ENCODE measurements around the gene PAXX. TPM values are rescaled to one million over a fixed set of nuclear protein-coding genes. Genes with fewer than 3 reads are reported as not detected.

Gene PAXX
- total and polyA plus RNA-seq, 9 donors, result 1.1 to 48.9 (median 37.5) TPM

DNA sequence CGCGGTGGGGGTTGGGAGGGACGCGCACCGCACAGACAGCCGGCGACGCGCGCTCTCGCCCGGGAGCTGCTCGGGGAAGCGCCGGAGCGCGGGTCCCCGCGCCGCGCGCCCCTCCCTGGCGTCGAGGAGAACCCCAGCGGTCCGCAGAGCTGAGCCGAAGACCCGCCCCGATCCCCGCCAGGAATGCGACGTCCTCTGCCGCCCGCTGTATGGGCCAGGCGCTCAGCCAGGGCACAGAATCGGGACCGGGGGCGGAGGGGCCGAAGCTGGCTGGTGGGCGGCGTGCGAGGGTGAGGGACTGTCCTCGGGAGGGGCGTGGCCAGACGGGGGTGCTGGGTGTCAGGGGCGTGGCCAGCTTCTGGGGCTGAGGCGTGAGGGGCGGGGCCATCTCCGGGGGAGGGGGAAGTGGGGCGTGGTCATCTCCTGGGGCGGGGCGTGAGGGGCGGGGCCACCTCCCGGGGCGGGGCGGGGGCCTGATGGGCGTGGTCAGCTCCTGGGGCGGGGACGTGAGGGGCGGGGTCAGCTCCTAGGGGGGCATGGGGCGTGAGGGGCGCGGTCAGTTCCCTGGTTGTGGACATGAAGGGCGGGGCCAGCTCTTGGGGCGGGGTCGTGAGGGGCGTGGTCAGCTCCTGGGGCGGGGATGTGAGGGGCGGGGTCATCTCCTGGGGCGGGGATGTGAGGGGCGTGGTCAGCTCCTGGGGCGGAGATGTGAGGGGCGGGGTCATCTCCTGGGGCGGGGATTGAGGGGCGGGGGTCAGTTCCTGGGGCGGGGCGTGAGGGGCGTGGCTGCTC lies 14.0 kb upstream of the PAXX start:
- intact Hi-C loops (cut with DNase I), result no loop called here
- Histone ChIP-seq H3K27me3 (no peaks in the 10 kb centered on the region), H3K4me1 (ENCODE audit: insufficient read depth) (peaks cover 6% of the 10 kb centered on the region), H3K9me3 (no peaks in the 10 kb centered on the region), H3K36me3 (no peaks in the 10 kb centered on the region), H3K4me3 (peak overlapping the region; percentile 34), H3K27ac (no peak overlapping the region)
- WGBS, 3 donors, result 1 to 2% (median 1%) methylated on average over 16 to 78 of the region's 78 CpGs
- TF ChIP-seq POLR2A (IDR thresholded peaks at IDR 0.05) (no peak), EP300 (IDR thresholded peaks at IDR 0.05) (no peak)
- TF ChIP-seq, protein P1, sequence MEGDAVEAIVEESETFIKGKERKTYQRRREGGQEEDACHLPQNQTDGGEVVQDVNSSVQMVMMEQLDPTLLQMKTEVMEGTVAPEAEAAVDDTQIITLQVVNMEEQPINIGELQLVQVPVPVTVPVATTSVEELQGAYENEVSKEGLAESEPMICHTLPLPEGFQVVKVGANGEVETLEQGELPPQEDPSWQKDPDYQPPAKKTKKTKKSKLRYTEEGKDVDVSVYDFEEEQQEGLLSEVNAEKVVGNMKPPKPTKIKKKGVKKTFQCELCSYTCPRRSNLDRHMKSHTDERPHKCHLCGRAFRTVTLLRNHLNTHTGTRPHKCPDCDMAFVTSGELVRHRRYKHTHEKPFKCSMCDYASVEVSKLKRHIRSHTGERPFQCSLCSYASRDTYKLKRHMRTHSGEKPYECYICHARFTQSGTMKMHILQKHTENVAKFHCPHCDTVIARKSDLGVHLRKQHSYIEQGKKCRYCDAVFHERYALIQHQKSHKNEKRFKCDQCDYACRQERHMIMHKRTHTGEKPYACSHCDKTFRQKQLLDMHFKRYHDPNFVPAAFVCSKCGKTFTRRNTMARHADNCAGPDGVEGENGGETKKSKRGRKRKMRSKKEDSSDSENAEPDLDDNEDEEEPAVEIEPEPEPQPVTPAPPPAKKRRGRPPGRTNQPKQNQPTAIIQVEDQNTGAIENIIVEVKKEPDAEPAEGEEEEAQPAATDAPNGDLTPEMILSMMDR (IDR thresholded peaks at IDR 0.05), result no peak
- peak; percentile 46 to 79 (median 66) for DNase-seq

DNA sequence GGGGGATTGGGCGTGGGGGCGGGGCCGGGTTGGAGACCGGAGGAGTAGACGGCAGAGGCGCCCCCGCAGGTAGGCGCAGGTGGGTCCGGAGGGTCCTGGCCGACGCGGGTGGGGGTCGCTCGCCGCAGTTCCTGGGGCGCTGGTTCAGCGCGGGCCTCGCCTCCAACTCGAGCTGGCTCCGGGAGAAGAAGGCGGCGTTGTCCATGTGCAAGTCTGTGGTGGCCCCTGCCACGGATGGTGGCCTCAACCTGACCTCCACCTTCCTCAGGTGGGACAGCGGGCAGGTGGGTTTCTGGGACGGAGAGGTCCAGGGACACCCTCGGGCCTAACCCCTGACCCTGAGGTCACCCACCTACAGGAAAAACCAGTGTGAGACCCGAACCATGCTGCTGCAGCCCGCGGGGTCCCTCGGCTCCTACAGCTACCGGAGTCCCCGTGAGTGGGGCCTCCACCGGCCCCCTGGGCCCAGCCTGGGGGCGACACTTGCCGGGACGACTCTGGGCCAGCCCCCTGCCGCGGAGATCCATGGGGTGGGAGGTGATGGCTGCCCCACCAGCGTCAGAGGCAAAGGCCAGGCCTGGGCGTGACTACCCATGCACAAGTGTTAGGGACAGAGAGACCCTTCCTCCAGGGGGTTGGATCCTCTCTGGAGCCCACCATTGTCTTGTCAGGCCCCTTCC lies 13.2 kb upstream of the PAXX start:
- no peaks in the 10 kb centered on the region for H3K9me3 ChIP-seq
- TF ChIP-seq, protein P1 (IDR thresholded peaks at IDR 0.05), result no peak
- no peak for TF ChIP-seq POLR2A (IDR thresholded peaks at IDR 0.05)
- no peak for TF ChIP-seq EP300 (IDR thresholded peaks at IDR 0.05)
- peaks cover 6% of the 10 kb centered on the region for H3K4me1 ChIP-seq (ENCODE audit: insufficient read depth)
- no peaks in the 10 kb centered on the region for H3K36me3 ChIP-seq
- WGBS, 3 donors, result 38 to 58% (median 47%) methylated on average over 31 to 41 of the region's 41 CpGs
- DNase-seq, result peak in 1 of 5 donors; percentile 64
- intact Hi-C loops (cut with DNase I), result no loop called here
- H3K4me3 ChIP-seq, result no peak overlapping the region
- no peak overlapping the region for H3K27ac ChIP-seq
- no peaks in the 10 kb centered on the region for H3K27me3 ChIP-seq

DNA sequence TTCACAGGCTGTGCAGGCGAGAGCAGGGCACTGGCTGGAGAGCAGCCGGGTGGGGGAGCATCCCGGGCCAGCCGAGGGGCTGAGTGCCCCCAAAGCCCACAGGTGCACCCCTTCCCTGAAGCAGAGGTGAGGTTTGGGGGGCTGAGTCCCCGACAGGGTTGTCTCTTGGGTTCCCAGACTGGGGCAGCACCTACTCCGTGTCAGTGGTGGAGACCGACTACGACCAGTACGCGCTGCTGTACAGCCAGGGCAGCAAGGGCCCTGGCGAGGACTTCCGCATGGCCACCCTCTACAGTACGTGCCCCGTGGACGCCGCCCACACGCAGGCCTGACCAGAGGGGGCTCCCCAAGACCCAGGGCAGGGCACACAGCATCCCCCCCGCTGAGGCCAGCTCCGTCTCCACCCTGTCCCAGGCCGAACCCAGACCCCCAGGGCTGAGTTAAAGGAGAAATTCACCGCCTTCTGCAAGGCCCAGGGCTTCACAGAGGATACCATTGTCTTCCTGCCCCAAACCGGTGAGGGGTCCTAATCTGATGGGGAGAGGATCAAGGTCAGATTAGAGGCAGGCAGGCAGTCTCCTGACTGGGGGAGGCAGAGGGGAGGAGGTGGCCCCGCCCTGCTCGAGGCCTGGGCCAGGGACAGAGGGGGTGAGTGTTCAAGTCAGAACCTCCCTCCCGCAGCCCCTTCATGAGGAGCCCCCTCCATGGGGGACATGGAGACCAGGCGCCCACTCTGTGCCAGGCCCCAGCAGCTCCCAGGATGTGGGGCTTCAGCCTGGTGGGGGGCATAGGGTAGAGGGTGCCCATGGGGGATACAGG lies 12.2 kb upstream of the PAXX start:
- TF ChIP-seq POLR2A (IDR thresholded peaks at IDR 0.05) (peak; percentile 12), EP300 (IDR thresholded peaks at IDR 0.05) (no peak)
- TF ChIP-seq, protein P1 (IDR thresholded peaks at IDR 0.05), result no peak
- Histone ChIP-seq H3K27ac (no peak overlapping the region), H3K4me1 (ENCODE audit: insufficient read depth) (peaks cover 6% of the 10 kb centered on the region), H3K4me3 (no peak overlapping the region), H3K27me3 (no peaks in the 10 kb centered on the region), H3K36me3 (no peaks in the 10 kb centered on the region), H3K9me3 (no peaks in the 10 kb centered on the region)
- DNase-seq, result no peak
- intact Hi-C loops (cut with DNase I), result no loop called here
- WGBS, 3 donors, result 82 to 85% (median 84%) methylated on average over 26 of the region's 26 CpGs

DNA sequence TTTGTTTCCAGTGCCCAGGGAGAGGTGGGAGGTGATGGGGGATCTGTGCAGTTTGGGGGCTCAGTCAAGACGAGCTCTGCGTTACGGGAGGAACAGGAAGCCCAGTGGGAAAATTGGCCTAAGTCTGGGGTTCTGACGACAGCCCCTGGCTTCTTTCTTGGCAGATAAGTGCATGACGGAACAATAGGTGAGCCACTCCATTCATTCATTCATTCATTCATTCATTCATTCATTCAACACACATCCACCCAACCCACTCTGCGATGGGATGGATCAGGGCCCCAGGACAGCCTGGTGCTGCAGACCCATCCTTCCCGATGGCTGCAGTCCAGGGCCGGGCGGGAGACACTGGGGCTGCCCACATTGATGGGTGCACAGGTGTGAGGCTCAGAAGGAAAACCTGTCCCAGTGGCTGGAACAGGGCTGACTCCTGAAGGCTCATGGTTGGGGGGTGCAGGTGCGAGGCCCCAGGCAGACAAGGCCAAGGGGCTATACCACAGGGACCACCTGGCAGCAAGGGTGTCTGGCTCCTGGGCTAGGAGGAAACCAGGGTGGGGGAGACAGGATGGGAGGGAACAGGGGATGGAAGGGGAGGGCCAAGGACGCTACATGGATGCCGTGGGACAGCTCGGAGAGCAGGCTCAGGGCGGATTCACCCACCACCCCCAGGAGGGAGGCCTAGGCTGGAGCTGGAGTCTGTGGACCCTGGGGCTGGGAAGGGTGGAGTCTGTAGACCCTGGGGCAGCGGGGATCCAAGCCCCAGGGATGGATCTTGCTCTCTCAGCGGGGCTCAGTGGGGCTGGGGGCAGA lies 11.3 kb upstream of the PAXX start:
- Histone ChIP-seq H3K4me1 (ENCODE audit: insufficient read depth) (peaks cover 6% of the 10 kb centered on the region), H3K36me3 (no peaks in the 10 kb centered on the region), H3K27ac (no peak overlapping the region), H3K4me3 (no peak overlapping the region), H3K27me3 (no peaks in the 10 kb centered on the region), H3K9me3 (no peaks in the 10 kb centered on the region)
- intact Hi-C loops (cut with DNase I), result no loop called here
- WGBS, 3 donors, result 86 to 92% (median 88%) methylated on average over 16 of the region's 16 CpGs
- TF ChIP-seq, protein P1 (IDR thresholded peaks at IDR 0.05), result no peak
- TF ChIP-seq EP300 (IDR thresholded peaks at IDR 0.05) (no peak), POLR2A (IDR thresholded peaks at IDR 0.05) (no peak)
- no peak for DNase-seq
